HL-60 (cell line): ENCODE data around the gene NRF1.

Experiments
- GABPA ChIP-seq: IDR thresholded peaks from 2 replicates; pipeline ENCODE4 v1.6.1; 2012; ENCODE audit warnings: low read depth
- POLR2AphosphoS5 ChIP-seq: IDR thresholded peaks from 2 replicates; pipeline ENCODE4 v1.6.1; 2012; ENCODE audit warnings: low read depth
- SPI1 ChIP-seq: IDR thresholded peaks from 2 replicates; pipeline ENCODE4 v1.6.1; 2012; ENCODE audit warnings: low read depth, mild to moderate bottlenecking, borderline replicate concordance
- TF ChIP-seq, protein P1 (sequence below): IDR thresholded peaks from one replicate; pipeline ENCODE4 v1.5.1; 2011; ENCODE audit warnings: low read length, control low read depth, inconsistent platforms; ENCODE audit not compliant: insufficient read depth
- TF ChIP-seq, protein P2 (sequence below): IDR thresholded peaks from 2 replicates; pipeline ENCODE4 v1.6.1; 2012; ENCODE audit warnings: low read depth; ENCODE audit not compliant: insufficient replicate concordance

DNA sequence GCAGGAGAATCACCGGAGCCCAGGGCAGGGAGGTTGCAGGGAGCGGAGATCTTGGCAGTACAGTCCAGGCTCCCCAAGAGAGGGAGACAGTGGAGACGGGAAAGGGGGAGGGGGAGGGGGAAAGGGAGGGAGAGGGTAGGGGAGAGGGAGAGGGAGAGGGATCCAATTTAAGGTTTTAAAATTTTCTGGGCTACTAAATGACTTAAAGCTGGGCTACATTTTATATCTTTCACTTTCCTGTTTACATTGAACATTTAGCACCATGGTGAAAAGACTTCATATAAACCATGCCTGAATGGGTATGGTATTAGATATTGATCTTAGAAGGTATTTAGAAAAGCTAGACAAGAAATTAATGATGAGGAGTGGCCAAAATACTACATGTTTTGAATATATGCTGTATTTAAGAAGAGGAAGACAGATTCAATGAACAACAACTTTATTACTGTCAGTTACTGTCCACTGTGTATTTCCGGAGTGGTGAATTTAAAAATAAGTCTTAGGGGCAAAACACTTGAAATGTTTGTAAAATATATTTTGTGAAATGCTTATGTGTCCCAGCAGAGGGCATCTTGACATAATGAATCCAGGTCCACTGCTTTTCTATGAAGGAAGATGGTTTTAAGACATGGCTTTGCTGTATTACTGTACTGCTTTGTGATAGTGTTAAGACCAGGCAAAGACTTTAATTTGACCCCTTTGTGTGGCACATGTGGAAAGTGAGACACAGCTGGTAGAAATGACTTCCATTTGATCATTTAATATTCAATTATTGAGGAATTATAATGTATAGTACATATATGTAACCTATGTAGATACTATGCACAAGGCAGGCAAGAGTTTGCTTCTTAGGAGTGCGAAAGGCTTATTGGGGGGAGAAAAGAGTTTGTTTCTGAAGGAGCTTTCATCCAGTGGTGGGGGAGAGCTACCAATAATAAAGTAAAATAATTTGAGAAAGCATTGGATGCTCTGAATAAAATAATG, 52.8 kb downstream of the NRF1 start:
- TF ChIP-seq, protein P1, sequence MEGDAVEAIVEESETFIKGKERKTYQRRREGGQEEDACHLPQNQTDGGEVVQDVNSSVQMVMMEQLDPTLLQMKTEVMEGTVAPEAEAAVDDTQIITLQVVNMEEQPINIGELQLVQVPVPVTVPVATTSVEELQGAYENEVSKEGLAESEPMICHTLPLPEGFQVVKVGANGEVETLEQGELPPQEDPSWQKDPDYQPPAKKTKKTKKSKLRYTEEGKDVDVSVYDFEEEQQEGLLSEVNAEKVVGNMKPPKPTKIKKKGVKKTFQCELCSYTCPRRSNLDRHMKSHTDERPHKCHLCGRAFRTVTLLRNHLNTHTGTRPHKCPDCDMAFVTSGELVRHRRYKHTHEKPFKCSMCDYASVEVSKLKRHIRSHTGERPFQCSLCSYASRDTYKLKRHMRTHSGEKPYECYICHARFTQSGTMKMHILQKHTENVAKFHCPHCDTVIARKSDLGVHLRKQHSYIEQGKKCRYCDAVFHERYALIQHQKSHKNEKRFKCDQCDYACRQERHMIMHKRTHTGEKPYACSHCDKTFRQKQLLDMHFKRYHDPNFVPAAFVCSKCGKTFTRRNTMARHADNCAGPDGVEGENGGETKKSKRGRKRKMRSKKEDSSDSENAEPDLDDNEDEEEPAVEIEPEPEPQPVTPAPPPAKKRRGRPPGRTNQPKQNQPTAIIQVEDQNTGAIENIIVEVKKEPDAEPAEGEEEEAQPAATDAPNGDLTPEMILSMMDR, result peak; percentile 8
- TF ChIP-seq, protein P2, sequence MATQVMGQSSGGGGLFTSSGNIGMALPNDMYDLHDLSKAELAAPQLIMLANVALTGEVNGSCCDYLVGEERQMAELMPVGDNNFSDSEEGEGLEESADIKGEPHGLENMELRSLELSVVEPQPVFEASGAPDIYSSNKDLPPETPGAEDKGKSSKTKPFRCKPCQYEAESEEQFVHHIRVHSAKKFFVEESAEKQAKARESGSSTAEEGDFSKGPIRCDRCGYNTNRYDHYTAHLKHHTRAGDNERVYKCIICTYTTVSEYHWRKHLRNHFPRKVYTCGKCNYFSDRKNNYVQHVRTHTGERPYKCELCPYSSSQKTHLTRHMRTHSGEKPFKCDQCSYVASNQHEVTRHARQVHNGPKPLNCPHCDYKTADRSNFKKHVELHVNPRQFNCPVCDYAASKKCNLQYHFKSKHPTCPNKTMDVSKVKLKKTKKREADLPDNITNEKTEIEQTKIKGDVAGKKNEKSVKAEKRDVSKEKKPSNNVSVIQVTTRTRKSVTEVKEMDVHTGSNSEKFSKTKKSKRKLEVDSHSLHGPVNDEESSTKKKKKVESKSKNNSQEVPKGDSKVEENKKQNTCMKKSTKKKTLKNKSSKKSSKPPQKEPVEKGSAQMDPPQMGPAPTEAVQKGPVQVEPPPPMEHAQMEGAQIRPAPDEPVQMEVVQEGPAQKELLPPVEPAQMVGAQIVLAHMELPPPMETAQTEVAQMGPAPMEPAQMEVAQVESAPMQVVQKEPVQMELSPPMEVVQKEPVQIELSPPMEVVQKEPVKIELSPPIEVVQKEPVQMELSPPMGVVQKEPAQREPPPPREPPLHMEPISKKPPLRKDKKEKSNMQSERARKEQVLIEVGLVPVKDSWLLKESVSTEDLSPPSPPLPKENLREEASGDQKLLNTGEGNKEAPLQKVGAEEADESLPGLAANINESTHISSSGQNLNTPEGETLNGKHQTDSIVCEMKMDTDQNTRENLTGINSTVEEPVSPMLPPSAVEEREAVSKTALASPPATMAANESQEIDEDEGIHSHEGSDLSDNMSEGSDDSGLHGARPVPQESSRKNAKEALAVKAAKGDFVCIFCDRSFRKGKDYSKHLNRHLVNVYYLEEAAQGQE, result no peak
- no peak for TF ChIP-seq GABPA
- no peak for TF ChIP-seq POLR2AphosphoS5
- TF ChIP-seq SPI1, result no peak
